ENCODE measurements around the gene WWP2.

DNA sequence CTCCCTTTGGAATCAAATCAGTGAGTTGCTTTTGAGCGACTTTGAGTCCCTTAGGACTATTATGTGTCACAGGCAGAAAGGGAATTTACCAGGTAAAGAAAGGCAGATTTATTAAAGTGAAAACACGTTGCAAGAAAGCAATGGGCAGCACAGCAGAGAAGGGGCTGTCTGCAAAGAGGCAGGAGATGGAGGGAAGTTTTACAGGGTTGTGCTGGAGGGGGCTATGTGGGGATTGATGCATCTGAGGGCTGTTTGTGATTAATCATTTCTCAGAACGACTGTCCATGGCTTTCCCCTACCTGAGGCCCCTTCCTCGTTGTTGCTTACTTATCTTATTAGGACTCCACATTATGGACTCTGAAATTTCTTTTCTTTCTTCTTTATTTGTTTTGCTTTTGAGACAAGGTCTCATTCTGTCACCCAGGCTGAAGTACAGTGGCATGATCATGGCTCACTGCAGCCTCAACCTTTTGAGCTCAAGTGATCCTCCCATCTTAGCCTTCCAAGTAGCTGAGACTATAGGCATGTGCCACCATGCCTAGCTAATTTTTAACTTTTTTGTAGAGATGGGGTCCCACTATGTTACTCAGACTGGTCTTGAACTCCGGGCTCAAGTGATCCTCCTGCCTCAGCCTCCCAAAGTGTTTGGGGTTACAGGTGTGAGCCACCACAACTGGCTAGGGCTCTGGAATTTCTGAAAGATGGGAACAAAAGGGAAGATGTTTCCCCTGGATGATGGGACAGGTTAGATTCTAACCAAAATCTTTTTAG is 5.5 kb downstream of the WWP2 start:
- TF ChIP-seq, protein P1, sequence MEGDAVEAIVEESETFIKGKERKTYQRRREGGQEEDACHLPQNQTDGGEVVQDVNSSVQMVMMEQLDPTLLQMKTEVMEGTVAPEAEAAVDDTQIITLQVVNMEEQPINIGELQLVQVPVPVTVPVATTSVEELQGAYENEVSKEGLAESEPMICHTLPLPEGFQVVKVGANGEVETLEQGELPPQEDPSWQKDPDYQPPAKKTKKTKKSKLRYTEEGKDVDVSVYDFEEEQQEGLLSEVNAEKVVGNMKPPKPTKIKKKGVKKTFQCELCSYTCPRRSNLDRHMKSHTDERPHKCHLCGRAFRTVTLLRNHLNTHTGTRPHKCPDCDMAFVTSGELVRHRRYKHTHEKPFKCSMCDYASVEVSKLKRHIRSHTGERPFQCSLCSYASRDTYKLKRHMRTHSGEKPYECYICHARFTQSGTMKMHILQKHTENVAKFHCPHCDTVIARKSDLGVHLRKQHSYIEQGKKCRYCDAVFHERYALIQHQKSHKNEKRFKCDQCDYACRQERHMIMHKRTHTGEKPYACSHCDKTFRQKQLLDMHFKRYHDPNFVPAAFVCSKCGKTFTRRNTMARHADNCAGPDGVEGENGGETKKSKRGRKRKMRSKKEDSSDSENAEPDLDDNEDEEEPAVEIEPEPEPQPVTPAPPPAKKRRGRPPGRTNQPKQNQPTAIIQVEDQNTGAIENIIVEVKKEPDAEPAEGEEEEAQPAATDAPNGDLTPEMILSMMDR (IDR thresholded peaks at IDR 0.05; ENCODE audit: poor library complexity): no peak
- no peak for TF ChIP-seq EZH2 (IDR thresholded peaks at IDR 0.05; ENCODE audit: borderline replicate concordance)
- no peak for TF ChIP-seq EZH2phosphoT487 (IDR thresholded peaks at IDR 0.05; ENCODE audit: low read depth, severe bottlenecking, unreplicated experiment)
